K562 (cell line): ENCODE data around the gene CDYL. TPM values are rescaled to one million over a fixed set of nuclear protein-coding genes. Genes with fewer than 3 reads are reported as not detected.

Experiments
- BRCA1 ChIP-seq, 2 experiments: fragments of 450-650 bp in 1 of 2; sonication (generic) in 1 of 2; formaldehyde crosslinking in 1 of 2; IDR thresholded peaks; 2 replicates each; pipeline versions ENCODE4 v1.5.0 to v1.6.1; 2017 to 2020; ENCODE audit warnings: mild to moderate bottlenecking in 1 of 2, missing genetic modification reagents in 1 of 2
- CHAMP1 ChIP-seq: fragments of 450-650 bp; IDR thresholded peaks from 2 replicates; pipeline ENCODE4 v1.6.1; 2016; ENCODE audit warnings: mild to moderate bottlenecking
- ETS1 ChIP-seq: conservative IDR thresholded peaks from 2 replicates; pipeline ENCODE4 v1.6.1; 2011; ENCODE audit warnings: low read depth, mild to moderate bottlenecking, low read length; ENCODE audit not compliant: control insufficient read depth
- EZH2 ChIP-seq: IDR thresholded peaks from 2 replicates; pipeline ENCODE4 v1.6.1; 2012; ENCODE audit warnings: low read depth, mild to moderate bottlenecking, inconsistent platforms, low read length, borderline replicate concordance
- HDAC3 ChIP-seq: fragments of 450-650 bp; IDR thresholded peaks from 2 replicates; pipeline ENCODE4 v1.6.1; 2018; ENCODE audit warnings: borderline replicate concordance, mild to moderate bottlenecking, moderate library complexity; ENCODE audit not compliant: partially characterized antibody
- HEY1 ChIP-seq: fragments of 250-450 bp; sonication (Bioruptor Pico); IDR thresholded peaks from 2 replicates; pipeline ENCODE4 v1.5.0; 2020; ENCODE audit warnings: mild to moderate bottlenecking, moderate library complexity, borderline replicate concordance
- HMGN3 ChIP-seq: IDR thresholded peaks from 2 replicates; pipeline ENCODE4 v1.6.1; 2011; ENCODE audit warnings: borderline replicate concordance, low read depth, mild to moderate bottlenecking, mixed read lengths, low read length; ENCODE audit not compliant: insufficient read length; ENCODE audit errors: extremely low read depth
- JUNB ChIP-seq: fragments of 450-650 bp; formaldehyde crosslinking; conservative IDR thresholded peaks from 2 replicates; pipeline ENCODE4 v1.4.0; 2020; ENCODE audit warnings: mild to moderate bottlenecking
- KHSRP ChIP-seq: fragments of 450-650 bp; IDR thresholded peaks from 2 replicates; pipeline ENCODE4 v1.6.1; 2017
- MAFK ChIP-seq: IDR thresholded peaks from 2 replicates; pipeline ENCODE4 v1.6.1; 2011; ENCODE audit warnings: low read length, improper control_type of control experiment
- RFX5 ChIP-seq: IDR thresholded peaks from 2 replicates; pipeline ENCODE4 v1.6.1; 2011; ENCODE audit warnings: low read depth, mild to moderate bottlenecking, improper control_type of control experiment, low read length
- U2AF2 ChIP-seq: fragments of 200-400 bp; formaldehyde crosslinking; optimal IDR thresholded peaks from 2 replicates; pipeline ENCODE3; 2017; ENCODE audit warnings: low read depth, mild to moderate bottlenecking, low read length
- ZNF174 ChIP-seq: fragments of 250-450 bp; sonication (Bioruptor Pico); IDR thresholded peaks from 2 replicates; pipeline ENCODE4 v1.4.0; 2020; ENCODE audit warnings: mild to moderate bottlenecking
- ZNF639 ChIP-seq, 2 experiments: fragments of 200-800 bp in 1 of 2; sonication (Bioruptor generic) in 1 of 2; sonication (generic) in 1 of 2; formaldehyde crosslinking in 1 of 2; IDR thresholded peaks in 1 of 2; conservative IDR thresholded peaks in 1 of 2; 2 replicates each; pipeline versions ENCODE4 v1.5.0 to v1.6.1; 2016 to 2020; ENCODE audit warnings: missing compliant biosample characterization in 1 of 2, missing genetic modification characterization in 1 of 2, missing genetic modification reagents in 1 of 2
- polyA plus RNA-seq, 8 experiments: library from polyadenylated mRNA; depleted of rRNA in 4 of 8; stranded (reverse) in 5 of 8; unstranded in 3 of 8; fragments of >200 nt; fragmentation: Nextera tagmentation in 2 of 8; fragmentation: Illumina TruSeq in 1 of 8; extraction: Ambion mirVana in 2 of 8; extraction: Trizol in 1 of 8; gene quantifications; 2 replicates each; pipeline versions ENCODE4 v1.2.1 to v1.2.3, GENCODE V29; 2011 to 2014; ENCODE audit warnings: inconsistent platforms in 1 of 8, missing spikeins in 1 of 8
- total RNA-seq, 7 experiments: library from RNA; depleted of rRNA in 6 of 7; stranded (reverse); fragments of >200 nt in 6 of 7; fragmentation: Illumina TruSeq in 2 of 7; extraction: Trizol in 2 of 7; gene quantifications; 2 replicates each; pipeline versions ENCODE4 v1.2.1 to v1.2.3, GENCODE V29; 2011 to 2021; ENCODE audit warnings: low replicate concordance in 1 of 7
- TF ChIP-seq, protein P1 (sequence below): fragments of 450-650 bp; formaldehyde crosslinking; IDR thresholded peaks from 2 replicates; pipeline ENCODE4 v1.4.0; 2020; ENCODE audit warnings: mild to moderate bottlenecking, moderate library complexity
- TF ChIP-seq, protein P2 (sequence below): sonication (generic); formaldehyde crosslinking; IDR thresholded peaks from 2 replicates; pipeline ENCODE4 v1.8.1; 2023; ENCODE audit warnings: mild to moderate bottlenecking, missing genetic modification reagents

Gene CDYL
- total and polyA plus RNA-seq, 9 of the 15 experiments (the other 6 are each of a cell fraction or from before 2014, with no cell fraction given), result 8.1 to 45.8 (median 40.8) TPM

- TF ChIP-seq HEY1, result no peak
- TF ChIP-seq CHAMP1, result no peak
- no peak for TF ChIP-seq HMGN3
- no peak for TF ChIP-seq KHSRP
- no peak for TF ChIP-seq ZNF174 (CRISPR knock-in tag)
- TF ChIP-seq, protein P1, sequence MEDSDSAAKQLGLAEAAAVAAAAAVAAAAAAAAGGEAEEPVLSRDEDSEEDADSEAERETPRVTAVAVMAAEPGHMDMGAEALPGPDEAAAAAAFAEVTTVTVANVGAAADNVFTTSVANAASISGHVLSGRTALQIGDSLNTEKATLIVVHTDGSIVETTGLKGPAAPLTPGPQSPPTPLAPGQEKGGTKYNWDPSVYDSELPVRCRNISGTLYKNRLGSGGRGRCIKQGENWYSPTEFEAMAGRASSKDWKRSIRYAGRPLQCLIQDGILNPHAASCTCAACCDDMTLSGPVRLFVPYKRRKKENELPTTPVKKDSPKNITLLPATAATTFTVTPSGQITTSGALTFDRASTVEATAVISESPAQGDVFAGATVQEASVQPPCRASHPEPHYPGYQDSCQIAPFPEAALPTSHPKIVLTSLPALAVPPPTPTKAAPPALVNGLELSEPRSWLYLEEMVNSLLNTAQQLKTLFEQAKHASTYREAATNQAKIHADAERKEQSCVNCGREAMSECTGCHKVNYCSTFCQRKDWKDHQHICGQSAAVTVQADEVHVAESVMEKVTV (CRISPR knock-in tag), result no peak
- no peak for TF ChIP-seq EZH2
- TF ChIP-seq BRCA1 (IDR thresholded peaks at IDR 0.05), result no peak
- TF ChIP-seq BRCA1 (CRISPR knock-in tag; IDR thresholded peaks at IDR 0.05), result no peak
- TF ChIP-seq RFX5, result peak; percentile 91
- no peak for TF ChIP-seq U2AF2
- TF ChIP-seq HDAC3, result peak; percentile 77
- no peak for TF ChIP-seq ETS1
- TF ChIP-seq MAFK, result peak; percentile 99
- peak in 1 of 2 experiments; percentile 55; a peak in 1 of 4 replicates for TF ChIP-seq ZNF639 (CRISPR knock-in tag; conservative IDR thresholded peaks at IDR 0.05 in 1 of 2, IDR thresholded peaks at IDR 0.05 in 1 of 2)
- TF ChIP-seq, protein P2, sequence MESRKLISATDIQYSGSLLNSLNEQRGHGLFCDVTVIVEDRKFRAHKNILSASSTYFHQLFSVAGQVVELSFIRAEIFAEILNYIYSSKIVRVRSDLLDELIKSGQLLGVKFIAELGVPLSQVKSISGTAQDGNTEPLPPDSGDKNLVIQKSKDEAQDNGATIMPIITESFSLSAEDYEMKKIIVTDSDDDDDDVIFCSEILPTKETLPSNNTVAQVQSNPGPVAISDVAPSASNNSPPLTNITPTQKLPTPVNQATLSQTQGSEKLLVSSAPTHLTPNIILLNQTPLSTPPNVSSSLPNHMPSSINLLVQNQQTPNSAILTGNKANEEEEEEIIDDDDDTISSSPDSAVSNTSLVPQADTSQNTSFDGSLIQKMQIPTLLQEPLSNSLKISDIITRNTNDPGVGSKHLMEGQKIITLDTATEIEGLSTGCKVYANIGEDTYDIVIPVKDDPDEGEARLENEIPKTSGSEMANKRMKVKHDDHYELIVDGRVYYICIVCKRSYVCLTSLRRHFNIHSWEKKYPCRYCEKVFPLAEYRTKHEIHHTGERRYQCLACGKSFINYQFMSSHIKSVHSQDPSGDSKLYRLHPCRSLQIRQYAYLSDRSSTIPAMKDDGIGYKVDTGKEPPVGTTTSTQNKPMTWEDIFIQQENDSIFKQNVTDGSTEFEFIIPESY (CRISPR knock-in tag), result no peak
- peak; percentile 99 for TF ChIP-seq JUNB (CRISPR knock-in tag)
Measured at GRCh38 chr6:4941782-4942672, 165.8 kb downstream of the CDYL start (continued).
